ENCODE data around the gene SCAMP5. TPM values are rescaled to one million over a fixed set of nuclear protein-coding genes. Genes with fewer than 3 reads are reported as not detected.

Gene SCAMP5
- total and polyA plus RNA-seq, 2 of the 13 experiments (the other 11 are each of a cell fraction or from before 2014, with no cell fraction given): 34.3 to 49.0 TPM

DNA sequence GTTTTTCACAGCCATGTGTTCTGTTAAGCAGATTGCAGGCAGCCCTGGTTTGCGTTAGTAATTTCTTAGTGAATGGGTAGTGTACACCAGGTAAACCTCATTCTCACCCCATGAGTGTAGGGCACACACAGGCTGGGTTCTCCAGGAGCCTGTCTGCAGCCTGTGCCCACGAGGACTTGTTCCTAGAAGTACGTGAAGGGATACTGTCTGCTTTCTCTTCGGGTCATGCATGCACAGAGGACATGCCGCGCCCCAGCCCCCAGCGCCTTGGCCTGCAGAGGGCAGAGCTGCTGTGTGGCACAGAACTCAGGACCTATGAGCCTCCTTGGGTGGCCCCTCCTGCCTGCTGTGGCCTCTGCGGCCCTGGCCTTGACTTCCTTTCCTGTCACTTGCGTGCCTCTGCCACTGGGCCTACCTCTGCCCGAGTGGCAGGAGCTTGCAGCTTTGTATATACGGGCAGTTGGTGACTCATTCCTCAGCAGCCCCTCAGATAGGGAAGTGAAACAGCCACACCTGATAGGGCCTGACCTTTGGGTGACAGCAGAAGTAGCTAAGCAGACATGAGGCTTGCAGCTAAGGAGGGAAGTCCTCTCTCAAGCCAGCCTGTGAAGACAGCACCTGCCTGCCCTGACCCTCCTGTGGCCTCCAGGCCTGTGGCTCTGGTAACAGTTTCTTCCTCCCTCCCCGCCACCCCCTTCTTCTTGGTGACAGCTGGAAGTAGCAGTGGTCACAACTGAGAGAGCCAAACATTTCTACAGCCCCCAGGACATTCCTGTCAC lies 47.6 kb downstream of the SCAMP5 start (continued):
- TF ChIP-seq TBL1XR1 (IDR thresholded peaks at IDR 0.05; ENCODE audit: borderline replicate concordance, low read length, partially characterized antibody) (peak; percentile 53), ZKSCAN8 (CRISPR knock-in tag; IDR thresholded peaks at IDR 0.05; ENCODE audit: borderline replicate concordance) (0 out of 2 replicates have a peak, but pooled peaks have one; percentile 20), MED8 (CRISPR knock-in tag; IDR thresholded peaks at IDR 0.05; ENCODE audit: insufficient replicate concordance) (no peak), AGO2 (optimal IDR thresholded peaks at IDR 0.05; ENCODE audit: low read depth, low read length) (no peak), GATAD1 (CRISPR knock-in tag; IDR thresholded peaks at IDR 0.05) (peak; percentile 68), ZNF143 (CRISPR knock-in tag; IDR thresholded peaks at IDR 0.05) (no peak; the same call in 1 of the 2 replicates), RBAK (CRISPR knock-in tag; IDR thresholded peaks at IDR 0.05) (no peak), ZSCAN12 (CRISPR knock-in tag; IDR thresholded peaks at IDR 0.05) (no peak), CEBPB (IDR thresholded peaks at IDR 0.05; ENCODE audit: borderline replicate concordance, low read depth, low read length) (no peak), EHMT2 (IDR thresholded peaks at IDR 0.05; ENCODE audit: borderline replicate concordance, low read depth, low read length) (no peak), YEATS2 (CRISPR knock-in tag; IDR thresholded peaks at IDR 0.05; ENCODE audit: borderline replicate concordance) (no peak; the same call in 1 of the 2 replicates), KLF11 (CRISPR knock-in tag; IDR thresholded peaks at IDR 0.05) (no peak), ZSCAN22 (CRISPR knock-in tag; IDR thresholded peaks at IDR 0.05) (no peak), SSRP1 (CRISPR knock-in tag; IDR thresholded peaks at IDR 0.05) (no peak), BORCS8-MEF2B (CRISPR knock-in tag; IDR thresholded peaks at IDR 0.05) (peak; percentile 83), CCAR2 (optimal IDR thresholded peaks at IDR 0.05; ENCODE audit: low read depth, low read length) (no peak), SKI (IDR thresholded peaks at IDR 0.05; ENCODE audit: partially characterized antibody) (peak; percentile 84), ZNF605 (CRISPR knock-in tag; IDR thresholded peaks at IDR 0.05) (peak; percentile 17; the same call in 1 of the 2 replicates), BHLHE40 (IDR thresholded peaks at IDR 0.05; ENCODE audit: low read length) (no peak), MBNL3 (CRISPR knock-in tag; conservative IDR thresholded peaks at IDR 0.05) (no peak)
- TF ChIP-seq, protein P1, sequence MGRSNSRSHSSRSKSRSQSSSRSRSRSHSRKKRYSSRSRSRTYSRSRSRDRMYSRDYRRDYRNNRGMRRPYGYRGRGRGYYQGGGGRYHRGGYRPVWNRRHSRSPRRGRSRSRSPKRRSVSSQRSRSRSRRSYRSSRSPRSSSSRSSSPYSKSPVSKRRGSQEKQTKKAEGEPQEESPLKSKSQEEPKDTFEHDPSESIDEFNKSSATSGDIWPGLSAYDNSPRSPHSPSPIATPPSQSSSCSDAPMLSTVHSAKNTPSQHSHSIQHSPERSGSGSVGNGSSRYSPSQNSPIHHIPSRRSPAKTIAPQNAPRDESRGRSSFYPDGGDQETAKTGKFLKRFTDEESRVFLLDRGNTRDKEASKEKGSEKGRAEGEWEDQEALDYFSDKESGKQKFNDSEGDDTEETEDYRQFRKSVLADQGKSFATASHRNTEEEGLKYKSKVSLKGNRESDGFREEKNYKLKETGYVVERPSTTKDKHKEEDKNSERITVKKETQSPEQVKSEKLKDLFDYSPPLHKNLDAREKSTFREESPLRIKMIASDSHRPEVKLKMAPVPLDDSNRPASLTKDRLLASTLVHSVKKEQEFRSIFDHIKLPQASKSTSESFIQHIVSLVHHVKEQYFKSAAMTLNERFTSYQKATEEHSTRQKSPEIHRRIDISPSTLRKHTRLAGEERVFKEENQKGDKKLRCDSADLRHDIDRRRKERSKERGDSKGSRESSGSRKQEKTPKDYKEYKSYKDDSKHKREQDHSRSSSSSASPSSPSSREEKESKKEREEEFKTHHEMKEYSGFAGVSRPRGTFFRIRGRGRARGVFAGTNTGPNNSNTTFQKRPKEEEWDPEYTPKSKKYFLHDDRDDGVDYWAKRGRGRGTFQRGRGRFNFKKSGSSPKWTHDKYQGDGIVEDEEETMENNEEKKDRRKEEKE (IDR thresholded peaks at IDR 0.05): no peak
- TF ChIP-seq, protein P2, sequence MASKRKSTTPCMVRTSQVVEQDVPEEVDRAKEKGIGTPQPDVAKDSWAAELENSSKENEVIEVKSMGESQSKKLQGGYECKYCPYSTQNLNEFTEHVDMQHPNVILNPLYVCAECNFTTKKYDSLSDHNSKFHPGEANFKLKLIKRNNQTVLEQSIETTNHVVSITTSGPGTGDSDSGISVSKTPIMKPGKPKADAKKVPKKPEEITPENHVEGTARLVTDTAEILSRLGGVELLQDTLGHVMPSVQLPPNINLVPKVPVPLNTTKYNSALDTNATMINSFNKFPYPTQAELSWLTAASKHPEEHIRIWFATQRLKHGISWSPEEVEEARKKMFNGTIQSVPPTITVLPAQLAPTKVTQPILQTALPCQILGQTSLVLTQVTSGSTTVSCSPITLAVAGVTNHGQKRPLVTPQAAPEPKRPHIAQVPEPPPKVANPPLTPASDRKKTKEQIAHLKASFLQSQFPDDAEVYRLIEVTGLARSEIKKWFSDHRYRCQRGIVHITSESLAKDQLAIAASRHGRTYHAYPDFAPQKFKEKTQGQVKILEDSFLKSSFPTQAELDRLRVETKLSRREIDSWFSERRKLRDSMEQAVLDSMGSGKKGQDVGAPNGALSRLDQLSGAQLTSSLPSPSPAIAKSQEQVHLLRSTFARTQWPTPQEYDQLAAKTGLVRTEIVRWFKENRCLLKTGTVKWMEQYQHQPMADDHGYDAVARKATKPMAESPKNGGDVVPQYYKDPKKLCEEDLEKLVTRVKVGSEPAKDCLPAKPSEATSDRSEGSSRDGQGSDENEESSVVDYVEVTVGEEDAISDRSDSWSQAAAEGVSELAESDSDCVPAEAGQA (IDR thresholded peaks at IDR 0.05; ENCODE audit: low read depth): peak; percentile 9; the same call in 1 of the 2 replicates
- TF ChIP-seq, protein P2 (CRISPR knock-in tag; IDR thresholded peaks at IDR 0.05; ENCODE audit: borderline replicate concordance): no peak

All from HepG2 (cell line).